H9 (cell line): Measurements from ENCODE around the gene APP. TPM values are rescaled to one million over a fixed set of nuclear protein-coding genes. Genes with fewer than 3 reads are reported as not detected.

Source experiments
- DNase-seq: peaks from one replicate; pipeline ENCODE4 v3.0.0-alpha.2; 2017
- H2AFZ ChIP-seq: one replicate; pipeline ENCODE4 v1.6.1; 2013; ENCODE audit warnings: mild to moderate bottlenecking, low read length, control low read depth, moderate library complexity
- H2AK5ac ChIP-seq: 2 replicates; pipeline ENCODE4 v1.6.1; 2013; ENCODE audit warnings: low read length, control low read depth, mixed read lengths; ENCODE audit not compliant: insufficient read length
- H2BK120ac ChIP-seq: one replicate; pipeline ENCODE4 v1.6.1; 2013; ENCODE audit warnings: low read depth, mild to moderate bottlenecking, low read length, control low read depth, inconsistent platforms; ENCODE audit not compliant: poor library complexity, severe bottlenecking
- H2BK12ac ChIP-seq: 2 replicates; pipeline ENCODE4 v1.6.1; 2013; ENCODE audit warnings: low read length, control low read depth, mixed read lengths, low read depth; ENCODE audit not compliant: insufficient read length
- H2BK15ac ChIP-seq: 2 replicates; pipeline ENCODE4 v1.6.1; 2013; ENCODE audit warnings: low read depth, low read length, control low read depth
- H2BK20ac ChIP-seq: one replicate; pipeline ENCODE4 v1.6.1; 2013; ENCODE audit warnings: low read depth, mild to moderate bottlenecking, low read length, control low read depth, inconsistent platforms; ENCODE audit not compliant: poor library complexity, severe bottlenecking
- H2BK5ac ChIP-seq: 2 replicates; pipeline ENCODE4 v1.6.1; 2013; ENCODE audit warnings: low read length, control low read depth, mixed read lengths; ENCODE audit not compliant: insufficient read length
- H3K14ac ChIP-seq: 2 replicates; pipeline ENCODE4 v1.6.1; 2013; ENCODE audit warnings: low read length, control low read depth; ENCODE audit not compliant: insufficient read depth
- H3K18ac ChIP-seq: 2 replicates; pipeline ENCODE4 v1.6.1; 2013; ENCODE audit warnings: low read depth, mild to moderate bottlenecking, mixed read lengths, low read length, control low read depth; ENCODE audit not compliant: insufficient read length
- H3K23ac ChIP-seq: 2 replicates; pipeline ENCODE4 v1.6.1; 2013; ENCODE audit warnings: low read length, control low read depth, mixed read lengths, low read depth; ENCODE audit not compliant: insufficient read length
- H3K23me2 ChIP-seq: 2 replicates; pipeline ENCODE4 v1.6.1; 2013; ENCODE audit warnings: low read depth, mild to moderate bottlenecking, mixed read lengths, low read length, control low read depth; ENCODE audit not compliant: insufficient read length, poor library complexity, severe bottlenecking
- H3K27ac ChIP-seq: 2 replicates; pipeline ENCODE4 v1.5.1; 2013; ENCODE audit warnings: low read length, control low read depth, mixed read lengths, low read depth; ENCODE audit not compliant: insufficient read length
- H3K27me3 ChIP-seq: 2 replicates; pipeline ENCODE4 v1.6.1; 2013; ENCODE audit warnings: low read length, control low read depth, inconsistent platforms; ENCODE audit not compliant: insufficient read depth
- H3K4ac ChIP-seq: 2 replicates; pipeline ENCODE4 v1.6.1; 2013; ENCODE audit warnings: low read depth, mild to moderate bottlenecking, control low read depth, inconsistent platforms, low read length, moderate library complexity
- H3K4me1 ChIP-seq: 2 replicates; pipeline ENCODE4 v1.6.1; 2013; ENCODE audit warnings: low read length, control low read depth, inconsistent platforms; ENCODE audit not compliant: insufficient read depth
- H3K4me2 ChIP-seq: 2 replicates; pipeline ENCODE4 v1.6.1; 2013; ENCODE audit warnings: low read length, control low read depth, mixed read lengths; ENCODE audit not compliant: insufficient read length, insufficient read depth
- H3K56ac ChIP-seq: 2 replicates; pipeline ENCODE4 v1.6.1; 2013; ENCODE audit warnings: low read depth, mild to moderate bottlenecking, mixed read lengths, low read length, control low read depth; ENCODE audit not compliant: insufficient read length
- H3K79me1 ChIP-seq: 2 replicates; pipeline ENCODE4 v1.6.1; 2013; ENCODE audit warnings: low read depth, mild to moderate bottlenecking, moderate library complexity, low read length, control low read depth, inconsistent platforms; ENCODE audit not compliant: insufficient read depth, poor library complexity, severe bottlenecking
- H3K79me2 ChIP-seq: 2 replicates; pipeline ENCODE4 v1.6.1; 2013; ENCODE audit warnings: low read length, control low read depth, inconsistent platforms; ENCODE audit not compliant: insufficient read depth
- H3K9ac ChIP-seq: 2 replicates; pipeline ENCODE4 v1.6.1; 2013; ENCODE audit warnings: low read length, control low read depth, mixed read lengths; ENCODE audit not compliant: insufficient read length; ENCODE audit errors: extremely low read depth
- H3K9me3 ChIP-seq: one replicate; pipeline ENCODE4 v1.6.1; 2013; ENCODE audit warnings: low read depth, low read length, inconsistent platforms; ENCODE audit not compliant: control insufficient read depth
- H3T11ph ChIP-seq: one replicate; pipeline ENCODE4 v1.6.1; 2013; ENCODE audit warnings: mild to moderate bottlenecking, low read length, control low read depth, inconsistent platforms
- H4K20me1 ChIP-seq: one replicate; pipeline ENCODE4 v1.6.1; 2013; ENCODE audit not compliant: control insufficient read depth, insufficient read length, insufficient read depth
- H4K5ac ChIP-seq: 2 replicates; pipeline ENCODE4 v1.6.1; 2013; ENCODE audit warnings: low read depth, mild to moderate bottlenecking, mixed read lengths, low read length, control low read depth; ENCODE audit not compliant: insufficient read length
- H4K8ac ChIP-seq: replicated peaks from 2 replicates; pipeline ENCODE4 v1.6.1; 2013; ENCODE audit warnings: low read length, control low read depth, mixed read lengths, low read depth; ENCODE audit not compliant: insufficient read length
- H4K91ac ChIP-seq: 2 replicates; pipeline ENCODE4 v1.6.1; 2013; ENCODE audit warnings: low read depth, mild to moderate bottlenecking, moderate library complexity, mixed read lengths, low read length, control low read depth; ENCODE audit not compliant: insufficient read length
- H3K27ac Mint-ChIP-seq, 3 experiments: 2 replicates in 2 of 3; 3 replicates in 1 of 3; pipeline ENCODE4 v1.8.0; 2020 to 2021; ENCODE audit warnings: mixed read lengths in 3 of 3, mild to moderate bottlenecking in 1 of 3, moderate library complexity in 1 of 3
- H3K27me3 Mint-ChIP-seq: 2 replicates; pipeline ENCODE4 v1.8.0; 2021; ENCODE audit warnings: low read depth, mild to moderate bottlenecking, moderate library complexity, mixed read lengths
- H3K36me3 Mint-ChIP-seq, 3 experiments: 2 replicates in 2 of 3; 3 replicates in 1 of 3; pipeline ENCODE4 v1.8.0; 2020 to 2021; ENCODE audit warnings: low read depth in 3 of 3, mixed read lengths in 3 of 3; ENCODE audit not compliant: insufficient read depth in 1 of 3
- H3K4me1 Mint-ChIP-seq, 2 experiments: 2 replicates each; pipeline ENCODE4 v1.8.0; 2020; ENCODE audit warnings: mixed read lengths in 2 of 2
- H3K4me3 Mint-ChIP-seq, 2 experiments: 2 replicates in 1 of 2; 3 replicates in 1 of 2; pipeline ENCODE4 v1.8.0; 2020 to 2021; ENCODE audit warnings: mild to moderate bottlenecking in 2 of 2, mixed read lengths in 2 of 2, moderate library complexity in 1 of 2
- H3K9me3 Mint-ChIP-seq, 2 experiments: 2 replicates in 1 of 2; 3 replicates in 1 of 2; pipeline ENCODE4 v1.8.0; 2020; ENCODE audit warnings: mild to moderate bottlenecking in 2 of 2, mixed read lengths in 2 of 2, moderate library complexity in 1 of 2
- CTCF ChIP-seq: fragments of 200-600 bp; sonication (generic); conservative IDR thresholded peaks from 3 replicates; pipeline ENCODE4 v1.8.0; 2021; ENCODE audit warnings: antibody characterized with exemption, mild to moderate bottlenecking
- WGBS: extraction: QIAGEN DNeasy Blood & Tissue Kit; methylation state at CpG from one replicate; pipeline ENCODE4 v1.1.7; 2013; ENCODE audit warnings: missing lambda C conversion rate, low lambda C conversion rate, mixed read lengths; ENCODE audit not compliant: insufficient read length; ENCODE audit errors: extremely low coverage; 5-methylcytosine and 5-hydroxymethylcytosine counted together
- total RNA-seq: library from RNA; stranded (reverse); gene quantifications from 2 replicates; pipeline ENCODE4 v1.2.1, GENCODE V29; 2021

The APP gene
- total RNA-seq, 1 experiment from 2014 or later: 380 TPM

GRCh38 chr21:26194811-26195251, 24.3 kb upstream of the APP start:
- no peak overlapping the region for H3K4me2 ChIP-seq
- H3K27me3 ChIP-seq: no peaks in the 10 kb centered on the region
- no peak overlapping the region for H4K5ac ChIP-seq
- no peak overlapping the region for H3K56ac ChIP-seq
- no peak overlapping the region for H3K4ac ChIP-seq
- no peak overlapping the region for H2AFZ ChIP-seq
- H3K18ac ChIP-seq: no peak overlapping the region
- H2BK20ac ChIP-seq: no peak overlapping the region
- peaks cover 2 to 5% of the 10 kb centered on the region in 2 experiments; a peak in 3 of 5 replicates for H3K9me3 Mint-ChIP-seq
- H4K91ac ChIP-seq: no peak overlapping the region
- no peak overlapping the region for H3K9ac ChIP-seq
- no peaks in the 10 kb centered on the region for H3K4me1 ChIP-seq
- H2BK15ac ChIP-seq: no peak overlapping the region
- no peaks in the 10 kb centered on the region for H3K79me1 ChIP-seq
- no peak overlapping the region for H3T11ph ChIP-seq
- no peak overlapping the region for H3K4me3 Mint-ChIP-seq
- H3K36me3 Mint-ChIP-seq: peaks cover 0 to 4% (median 0%) of the 10 kb centered on the region in 3 experiments; a peak in 2 of 7 replicates
- H2BK120ac ChIP-seq: no peak overlapping the region
- no CpG with 5 or more reads among the region's 6 CpGs for WGBS
- H3K9me3 ChIP-seq: no peaks in the 10 kb centered on the region
- no peak overlapping the region for H2BK5ac ChIP-seq
- no peak overlapping the region for H2BK12ac ChIP-seq
- no peaks in the 10 kb centered on the region for H3K4me1 Mint-ChIP-seq
- H3K27me3 Mint-ChIP-seq: no peaks in the 10 kb centered on the region
- H3K27ac ChIP-seq: no peak overlapping the region
- H4K20me1 ChIP-seq: no peaks in the 10 kb centered on the region
- H3K14ac ChIP-seq: no peak overlapping the region
- H3K27ac Mint-ChIP-seq: no peak overlapping the region
- H3K23ac ChIP-seq: no peak overlapping the region
- H3K79me2 ChIP-seq: no peaks in the 10 kb centered on the region
- no peak overlapping the region for H2AK5ac ChIP-seq
- no peak for DNase-seq
- H4K8ac ChIP-seq: no peak overlapping the region
- no peaks in the 10 kb centered on the region for H3K23me2 ChIP-seq
- TF ChIP-seq CTCF: no peak
